IPS DF 6.9 (cell line): Measurements from ENCODE around the gene GALNT17.

Experiments used
- DNase-seq: peaks from one replicate; pipeline ENCODE4 v3.0.0-alpha.2; 2013; ENCODE audit warnings: low read depth, low spot score
- H3K27ac ChIP-seq: one replicate; pipeline ENCODE4 v1.5.1; 2013; ENCODE audit warnings: low read length, control low read depth
- H3K27me3 ChIP-seq: 2 replicates; pipeline ENCODE4 v1.6.1; 2013; ENCODE audit warnings: mild to moderate bottlenecking, low read length; ENCODE audit not compliant: control insufficient read depth, insufficient read depth
- H3K36me3 ChIP-seq: 2 replicates; pipeline ENCODE4 v1.6.1; 2013; ENCODE audit warnings: low read length; ENCODE audit not compliant: control insufficient read depth, insufficient read depth
- H3K4me1 ChIP-seq: 2 replicates; pipeline ENCODE4 v1.6.1; 2013; ENCODE audit warnings: low read length; ENCODE audit not compliant: control insufficient read depth, insufficient read depth
- H3K4me3 ChIP-seq: 2 replicates; pipeline ENCODE4 v1.5.1; 2013; ENCODE audit warnings: mild to moderate bottlenecking, low read length
- H3K9me3 ChIP-seq: 2 replicates; pipeline ENCODE4 v1.6.1; 2013; ENCODE audit warnings: low read length, inconsistent platforms; ENCODE audit not compliant: control insufficient read depth, insufficient read depth
- WGBS: extraction: QIAGEN DNeasy Blood & Tissue Kit; methylation state at CpG from one replicate; pipeline ENCODE4 v1.1.7; 2013; ENCODE audit warnings: mixed read lengths, missing lambda C conversion rate; ENCODE audit not compliant: insufficient read length, insufficient coverage; 5-methylcytosine and 5-hydroxymethylcytosine counted together

GALNT17 gene

DNA sequence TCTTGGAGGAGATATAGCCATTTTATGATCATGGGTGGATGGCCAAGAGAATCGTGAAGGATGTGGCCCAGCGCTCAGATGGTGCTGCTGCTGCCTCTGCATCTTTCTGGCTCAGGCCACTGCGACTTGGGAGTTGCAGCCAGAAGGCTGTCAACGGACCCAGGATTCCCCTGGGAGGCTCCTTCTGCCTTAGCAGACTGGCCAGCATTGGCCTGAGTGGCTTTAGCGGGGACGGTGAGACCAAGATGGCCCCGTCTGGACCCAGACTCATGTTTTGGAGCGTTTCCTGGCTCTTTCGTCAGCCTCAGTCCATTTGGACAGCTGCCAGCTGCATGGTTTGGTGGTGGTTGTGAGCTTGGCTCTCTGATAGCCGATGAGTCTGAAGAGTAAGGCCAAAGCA lies 97.2 kb downstream of the GALNT17 start:
- H3K27me3 ChIP-seq = no peaks in the 10 kb centered on the region
- H3K36me3 ChIP-seq = peaks cover 2% of the 10 kb centered on the region; the same call in 1 of the 2 replicates
- no peaks in the 10 kb centered on the region for H3K4me1 ChIP-seq
- H3K4me3 ChIP-seq = no peak overlapping the region
- H3K9me3 ChIP-seq = no peaks in the 10 kb centered on the region
- DNase-seq = no peak
- WGBS = no CpG with 5 or more reads among the region's 10 CpGs
- no peak overlapping the region for H3K27ac ChIP-seq

DNA sequence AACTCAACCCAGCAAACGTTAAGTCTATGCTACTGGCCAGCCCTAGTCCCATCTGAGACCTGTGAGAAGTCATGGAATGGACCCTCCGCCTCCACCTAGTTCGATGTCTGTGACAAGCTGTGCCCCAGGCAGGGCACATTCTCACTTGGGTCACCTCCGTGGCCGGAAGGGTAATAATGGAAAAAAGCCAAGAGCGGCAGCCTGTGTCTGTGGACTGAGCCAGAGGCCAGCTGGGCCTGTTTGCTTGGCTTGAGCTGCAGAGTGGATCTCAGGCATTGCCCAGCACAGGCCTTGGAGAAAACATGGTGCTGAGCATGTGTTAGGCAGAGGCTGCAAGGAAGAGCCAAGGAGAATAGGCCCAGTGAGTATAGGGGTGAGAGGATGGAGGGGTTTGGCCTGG lies 97.8 kb downstream of the GALNT17 start:
- Histone ChIP-seq H3K36me3 (peaks cover 2% of the 10 kb centered on the region; the same call in 1 of the 2 replicates), H3K4me3 (no peak overlapping the region), H3K27me3 (no peaks in the 10 kb centered on the region), H3K9me3 (no peaks in the 10 kb centered on the region), H3K27ac (no peak overlapping the region), H3K4me1 (no peaks in the 10 kb centered on the region)
- WGBS = no CpG with 5 or more reads among the region's 6 CpGs
- DNase-seq = no peak

DNA sequence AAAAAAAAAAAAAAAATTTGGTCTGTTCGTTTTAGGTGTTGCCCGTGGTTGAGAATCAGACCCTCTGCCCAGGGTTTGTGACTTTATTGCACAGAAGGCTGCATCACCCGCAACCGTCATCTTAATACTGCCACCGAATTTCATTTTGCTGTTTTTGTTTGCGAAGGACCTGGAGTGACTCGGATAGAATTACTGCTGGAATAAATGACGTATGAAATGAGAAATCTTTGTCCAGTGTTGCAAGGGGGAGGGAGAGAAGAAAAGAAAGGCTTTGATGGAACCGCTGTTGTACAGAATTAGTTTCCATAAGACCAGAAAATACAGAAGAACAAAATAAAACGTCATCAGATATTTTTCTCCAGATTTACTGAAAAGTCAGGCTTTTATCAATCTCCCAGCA lies 103.3 kb downstream of the GALNT17 start:
- Histone ChIP-seq H3K27ac (no peak overlapping the region), H3K4me3 (no peak overlapping the region), H3K36me3 (no peaks in the 10 kb centered on the region), H3K27me3 (no peaks in the 10 kb centered on the region), H3K4me1 (peaks cover 3% of the 10 kb centered on the region; the same call in 1 of the 2 replicates), H3K9me3 (no peaks in the 10 kb centered on the region)
- DNase-seq = no peak
- no CpG with 5 or more reads among the region's 10 CpGs for WGBS

DNA sequence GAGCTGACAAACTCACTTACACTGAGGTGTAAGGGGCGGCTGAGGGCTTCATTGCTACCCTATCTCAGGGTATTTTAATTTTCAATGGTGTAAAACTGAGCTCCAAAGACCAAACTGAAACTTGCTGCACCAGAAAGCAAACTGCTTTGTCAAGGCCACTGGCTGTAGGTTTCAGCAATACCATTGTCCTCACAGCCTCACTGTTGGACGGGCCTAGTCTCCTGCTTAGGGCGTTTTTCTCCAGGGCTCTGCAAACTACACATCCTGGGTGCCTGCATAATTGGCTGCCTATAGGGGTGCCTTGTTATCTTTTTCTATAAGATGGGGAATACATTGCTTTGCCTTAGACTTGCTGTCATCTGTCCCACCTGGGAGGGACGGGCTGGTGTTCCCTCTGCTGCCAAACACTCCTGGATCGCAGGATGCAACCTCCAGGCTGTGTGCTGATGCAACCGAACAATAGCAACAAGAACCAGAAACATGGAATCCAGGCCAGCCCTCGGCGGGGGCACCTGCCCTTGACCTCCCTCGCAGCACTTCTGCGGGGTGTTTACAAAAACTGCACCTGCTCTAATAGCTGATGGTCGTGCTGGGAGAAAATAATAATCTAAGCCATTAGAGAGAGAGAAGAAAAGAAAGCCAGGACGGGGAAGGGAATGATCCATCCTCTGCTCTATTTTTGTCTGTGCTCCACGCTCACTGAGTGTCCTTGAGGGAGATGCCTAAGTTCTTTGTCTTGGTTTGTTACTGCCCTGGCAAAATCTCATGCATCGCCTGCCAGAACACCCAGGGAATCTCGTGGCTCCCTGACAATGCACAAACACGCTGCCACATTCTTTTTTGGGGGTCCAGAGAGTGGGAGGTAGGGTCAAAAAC lies 104.5 kb downstream of the GALNT17 start:
- DNase-seq = no peak
- no peak overlapping the region for H3K27ac ChIP-seq
- peaks cover 3% of the 10 kb centered on the region; the same call in 1 of the 2 replicates for H3K4me1 ChIP-seq
- no peaks in the 10 kb centered on the region for H3K27me3 ChIP-seq
- H3K9me3 ChIP-seq = no peaks in the 10 kb centered on the region
- no CpG with 5 or more reads among the region's 16 CpGs for WGBS
- H3K36me3 ChIP-seq = no peaks in the 10 kb centered on the region
- no peak overlapping the region for H3K4me3 ChIP-seq

DNA sequence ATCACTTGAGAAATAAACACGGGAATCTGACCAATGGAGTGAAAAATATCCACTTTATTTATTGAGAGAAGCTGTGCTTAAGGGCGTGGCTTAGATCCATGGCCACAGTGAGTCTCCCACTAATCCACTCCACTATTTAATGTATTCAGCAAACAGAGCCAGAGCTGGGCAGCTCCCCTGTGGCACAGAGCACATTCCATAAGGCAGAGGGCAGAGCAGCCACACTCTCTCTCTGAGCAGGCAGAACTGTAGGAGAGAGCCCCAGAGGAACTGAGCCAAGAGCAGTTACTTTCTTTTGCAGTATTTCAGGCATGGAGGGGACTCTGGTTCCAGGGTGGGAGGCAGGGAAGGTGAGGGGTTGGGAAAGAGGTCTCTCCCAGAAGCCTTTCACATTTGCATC lies 106.0 kb downstream of the GALNT17 start:
- DNase-seq = no peak
- H3K27ac ChIP-seq = no peak overlapping the region
- H3K27me3 ChIP-seq = no peaks in the 10 kb centered on the region
- no peaks in the 10 kb centered on the region for H3K9me3 ChIP-seq
- no peak overlapping the region for H3K4me3 ChIP-seq
- no peaks in the 10 kb centered on the region for H3K36me3 ChIP-seq
- WGBS = no CpG with 5 or more reads among the region's 2 CpGs
- peaks cover 3% of the 10 kb centered on the region; the same call in 1 of the 2 replicates for H3K4me1 ChIP-seq

DNA sequence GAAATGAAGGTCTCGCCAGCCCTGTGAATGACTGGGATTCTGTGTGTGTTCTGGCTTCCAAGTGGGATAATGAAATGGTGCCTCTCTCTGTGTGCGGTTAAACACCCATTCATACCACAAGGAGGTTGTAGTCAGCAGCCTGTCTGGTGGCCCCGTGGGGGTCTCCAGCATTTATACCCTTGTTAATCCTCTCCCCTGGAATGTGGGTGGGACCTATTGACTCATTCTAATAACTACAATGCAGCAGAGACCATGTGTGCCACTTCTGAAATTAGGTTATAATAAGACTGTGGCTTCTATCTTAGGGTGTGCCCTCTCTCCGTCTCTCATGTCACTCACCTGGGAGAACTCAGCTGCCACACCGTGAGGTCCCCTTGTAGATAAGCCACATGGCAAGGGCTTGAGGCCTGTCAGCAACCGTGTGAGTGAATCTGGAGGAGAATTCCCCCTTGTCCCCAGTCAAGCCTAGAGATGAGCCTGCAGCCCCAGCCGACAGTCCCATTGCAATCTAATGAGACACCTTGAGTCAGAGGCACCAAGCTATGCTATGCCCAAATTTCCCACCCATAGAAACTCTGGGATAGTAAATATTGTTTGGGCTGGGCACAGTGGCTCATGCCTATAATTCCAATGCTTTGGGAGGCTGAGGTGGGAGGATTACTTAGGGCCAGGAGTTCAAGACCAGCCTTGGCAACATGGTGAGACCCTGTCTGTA lies 106.8 kb downstream of the GALNT17 start:
- no CpG with 5 or more reads among the region's 7 CpGs for WGBS
- Histone ChIP-seq H3K9me3 (no peaks in the 10 kb centered on the region), H3K4me1 (peaks cover 3% of the 10 kb centered on the region; the same call in 1 of the 2 replicates), H3K4me3 (no peak overlapping the region), H3K27me3 (no peaks in the 10 kb centered on the region), H3K27ac (no peak overlapping the region), H3K36me3 (no peaks in the 10 kb centered on the region)
- DNase-seq = no peak

DNA sequence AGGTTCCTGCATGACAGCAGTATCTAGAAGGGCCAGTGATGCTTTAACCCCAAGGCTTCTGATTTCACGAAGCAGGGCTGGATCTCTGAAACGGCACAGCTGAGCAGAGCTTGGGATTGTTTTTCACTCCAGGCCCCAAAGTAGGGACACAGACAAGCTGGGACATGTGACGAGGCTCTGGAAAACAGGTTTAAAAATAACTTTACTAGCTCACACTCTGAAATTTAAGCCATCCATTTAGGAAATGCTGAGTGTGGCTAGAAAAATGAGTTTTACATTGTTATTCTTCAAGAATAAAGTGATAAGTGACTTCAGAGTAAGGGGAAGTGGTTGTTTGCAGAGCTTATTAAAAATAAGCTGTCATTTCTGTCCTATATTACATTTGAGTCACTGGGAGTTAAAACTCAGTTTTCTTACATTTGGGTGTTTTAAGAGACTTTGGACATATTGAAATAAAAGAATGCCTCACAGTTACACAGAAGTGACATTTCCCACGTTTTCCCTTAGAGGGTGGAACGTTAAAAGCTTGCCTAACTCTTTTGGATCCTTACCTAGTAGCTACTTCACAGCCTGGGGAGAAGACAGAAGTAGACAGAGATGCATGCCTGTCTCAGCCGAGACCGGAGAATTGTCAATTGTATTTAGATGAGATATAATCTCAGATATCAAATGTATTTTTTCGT lies 107.8 kb downstream of the GALNT17 start:
- no peak overlapping the region for H3K27ac ChIP-seq
- 100% methylated on average over 1 of the region's 8 CpGs for WGBS
- peaks cover 5% of the 10 kb centered on the region; the same call in 1 of the 2 replicates for H3K4me1 ChIP-seq
- no peaks in the 10 kb centered on the region for H3K27me3 ChIP-seq
- H3K4me3 ChIP-seq = no peak overlapping the region
- no peak for DNase-seq
- H3K36me3 ChIP-seq = no peaks in the 10 kb centered on the region
- H3K9me3 ChIP-seq = no peaks in the 10 kb centered on the region

DNA sequence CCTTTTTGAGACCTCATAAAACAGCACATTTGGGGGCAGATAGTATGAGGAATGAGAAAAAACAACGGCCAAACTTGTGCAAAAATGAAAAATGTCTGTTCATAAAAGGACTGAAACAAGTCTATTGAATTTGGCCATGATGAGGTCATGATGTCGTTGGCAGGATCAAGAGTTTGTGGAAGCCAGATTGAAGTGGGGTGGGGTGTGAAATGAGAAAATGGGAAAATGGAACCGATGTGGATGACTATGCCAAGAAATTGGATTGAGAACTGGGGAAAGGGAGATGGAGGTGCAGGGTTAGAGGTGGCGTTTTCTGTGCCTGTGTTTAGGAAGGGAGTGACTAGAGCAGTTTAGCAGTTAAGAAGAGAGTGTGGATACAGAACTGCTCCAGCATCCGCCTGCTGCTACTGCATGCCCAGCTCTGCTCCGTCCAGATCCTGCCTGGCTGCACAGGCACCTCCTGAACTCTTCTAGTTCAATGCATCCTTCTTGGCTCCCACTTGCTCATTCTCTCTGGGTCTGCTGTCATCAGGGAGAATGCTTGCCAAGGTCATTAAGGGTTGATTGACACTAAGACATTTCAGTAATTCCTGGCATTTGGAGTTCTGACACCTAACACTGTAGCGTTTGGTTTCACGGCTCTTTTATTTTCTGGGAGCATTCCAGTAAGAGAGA lies 111.9 kb downstream of the GALNT17 start:
- Histone ChIP-seq H3K36me3 (no peaks in the 10 kb centered on the region), H3K27ac (no peak overlapping the region), H3K4me1 (peaks cover 2% of the 10 kb centered on the region; the same call in 1 of the 2 replicates), H3K4me3 (no peak overlapping the region), H3K9me3 (no peaks in the 10 kb centered on the region), H3K27me3 (no peaks in the 10 kb centered on the region)
- DNase-seq = no peak
- whole genome bisulfite sequencing = 100% methylated on average over 1 of the region's 8 CpGs

DNA sequence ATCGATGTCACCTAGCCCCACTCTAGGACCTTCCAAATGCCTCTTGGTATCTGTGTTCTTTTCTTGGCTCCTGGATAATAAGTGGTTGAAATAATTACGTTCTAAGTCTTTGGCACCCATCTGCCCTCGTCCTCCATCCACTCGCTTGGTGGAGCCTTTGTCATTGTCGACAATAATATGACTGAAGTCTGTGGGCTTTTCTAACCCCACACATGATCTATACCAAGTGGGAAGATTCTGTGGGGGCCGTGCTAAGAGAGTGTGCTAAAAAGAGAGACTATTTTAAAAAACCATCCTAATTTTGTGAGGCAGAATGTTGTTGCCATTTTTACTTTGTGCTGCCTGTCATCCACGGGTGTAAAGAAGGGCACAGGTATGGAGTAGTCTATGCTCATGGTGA lies 113.1 kb downstream of the GALNT17 start:
- H3K4me3 ChIP-seq = no peak overlapping the region
- WGBS = no CpG with 5 or more reads among the region's 7 CpGs
- H3K27ac ChIP-seq = no peak overlapping the region
- peaks cover 2% of the 10 kb centered on the region; the same call in 1 of the 2 replicates for H3K4me1 ChIP-seq
- no peaks in the 10 kb centered on the region for H3K36me3 ChIP-seq
- H3K9me3 ChIP-seq = no peaks in the 10 kb centered on the region
- no peak for DNase-seq
- no peaks in the 10 kb centered on the region for H3K27me3 ChIP-seq

DNA sequence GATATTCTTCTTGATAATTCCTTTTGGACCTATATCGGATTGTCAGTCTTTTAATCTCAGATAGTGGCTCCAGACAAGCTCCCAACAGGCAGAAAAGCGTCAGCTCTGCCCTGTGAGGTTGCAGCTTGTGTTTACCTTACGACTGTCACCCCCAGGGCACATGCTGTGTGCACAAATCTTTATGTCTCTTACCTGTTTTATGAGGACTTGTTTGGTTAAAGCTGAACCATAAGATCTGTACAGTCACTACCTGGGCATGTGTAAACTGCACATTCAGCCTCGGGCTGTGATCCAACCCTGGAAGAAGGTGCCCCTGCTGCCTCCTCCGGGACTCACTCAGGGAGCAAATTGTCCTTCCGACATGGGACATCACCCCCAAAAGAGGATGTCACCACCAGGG lies 119.8 kb downstream of the GALNT17 start:
- H3K4me3 ChIP-seq = no peak overlapping the region
- H3K9me3 ChIP-seq = no peaks in the 10 kb centered on the region; the same call in 1 of the 2 replicates
- no peaks in the 10 kb centered on the region for H3K4me1 ChIP-seq
- no peak for DNase-seq
- no peaks in the 10 kb centered on the region for H3K36me3 ChIP-seq
- H3K27me3 ChIP-seq = no peaks in the 10 kb centered on the region
- no peak overlapping the region for H3K27ac ChIP-seq
- WGBS = no CpG with 5 or more reads among the region's 6 CpGs
